HepG2 (cell line): Measurements from ENCODE around the gene BPIFA2. TPM values are rescaled to one million over a fixed set of nuclear protein-coding genes. Genes with fewer than 3 reads are reported as not detected.

Source experiments
- EED ChIP-seq: sonication (generic); formaldehyde crosslinking; IDR thresholded peaks from 2 replicates; pipeline ENCODE4 v1.5.0; 2020; ENCODE audit warnings: mild to moderate bottlenecking, missing genetic modification reagents
- GABPA ChIP-seq, 2 experiments: IDR thresholded peaks; 2 replicates each; pipeline ENCODE4 v1.6.1; 2011 to 2016; ENCODE audit warnings: low read depth in 2 of 2, low read length in 1 of 2, missing biosample characterization in 1 of 2, missing genetic modification characterization in 1 of 2
- GATA4 ChIP-seq: sonication (generic); IDR thresholded peaks from 2 replicates; pipeline ENCODE4 v1.6.1; 2016; ENCODE audit warnings: antibody characterized with exemption, low read depth, borderline replicate concordance
- GTF2F1 ChIP-seq: fragments of 150-350 bp; IDR thresholded peaks from 2 replicates; pipeline ENCODE4 v1.6.1; 2014; ENCODE audit warnings: low read length
- HNF1A ChIP-seq, 2 experiments: sonication (generic) in 1 of 2; formaldehyde crosslinking in 1 of 2; IDR thresholded peaks; 2 replicates each; pipeline versions ENCODE4 v1.4.0 to v1.6.1; 2016 to 2020; ENCODE audit warnings: borderline replicate concordance in 1 of 2, low read depth in 1 of 2, mild to moderate bottlenecking in 1 of 2, missing genetic modification reagents in 1 of 2
- KDM3A ChIP-seq: IDR thresholded peaks from 2 replicates; pipeline ENCODE4 v1.6.1; 2018; ENCODE audit warnings: low read depth, missing compliant biosample characterization
- MEF2D ChIP-seq: sonication (generic); formaldehyde crosslinking; IDR thresholded peaks from 2 replicates; pipeline ENCODE4 v1.5.1; 2020; ENCODE audit warnings: mild to moderate bottlenecking, missing genetic modification reagents
- NFIC ChIP-seq: IDR thresholded peaks from 2 replicates; pipeline ENCODE4 v1.6.1; 2012; ENCODE audit warnings: mild to moderate bottlenecking, low read length, inconsistent platforms
- TAF15 ChIP-seq: fragments of 200-400 bp; formaldehyde crosslinking; IDR thresholded peaks from one replicate; pipeline ENCODE4 v1.6.1; 2018; ENCODE audit warnings: mild to moderate bottlenecking, low read depth, low read length; ENCODE audit not compliant: poor library complexity, severe bottlenecking
- THYN1 ChIP-seq: sonication (generic); formaldehyde crosslinking; IDR thresholded peaks from 2 replicates; pipeline ENCODE4 v1.8.1; 2023; ENCODE audit warnings: low read depth, mild to moderate bottlenecking, moderate library complexity, missing genetic modification reagents, borderline replicate concordance
- ZBTB21 ChIP-seq: sonication (generic); formaldehyde crosslinking; IDR thresholded peaks from 2 replicates; pipeline ENCODE4 v1.4.0; 2020; ENCODE audit warnings: missing genetic modification reagents
- ZBTB3 ChIP-seq: sonication (generic); formaldehyde crosslinking; IDR thresholded peaks from 2 replicates; pipeline ENCODE4 v1.4.0; 2020; ENCODE audit warnings: low read depth, mild to moderate bottlenecking, moderate library complexity, missing genetic modification reagents, borderline replicate concordance
- ZBTB46 ChIP-seq: sonication (generic); formaldehyde crosslinking; IDR thresholded peaks from 2 replicates; pipeline ENCODE4 v1.4.0; 2020; ENCODE audit warnings: mild to moderate bottlenecking, missing genetic modification reagents, borderline replicate concordance
- ZFP36 ChIP-seq: fragments of 150-350 bp; IDR thresholded peaks from 2 replicates; pipeline ENCODE4 v1.6.1; 2018; ENCODE audit warnings: borderline replicate concordance, low read length, low read depth; ENCODE audit not compliant: partially characterized antibody
- ZNF253 ChIP-seq: sonication (generic); formaldehyde crosslinking; IDR thresholded peaks from 2 replicates; pipeline ENCODE4 v1.8.0; 2022; ENCODE audit warnings: mild to moderate bottlenecking, missing genetic modification reagents, borderline replicate concordance
- ZNF274 ChIP-seq: sonication (generic); formaldehyde crosslinking; IDR thresholded peaks from 2 replicates; pipeline ENCODE4 v1.5.1; 2020; ENCODE audit warnings: mild to moderate bottlenecking, missing genetic modification reagents
- ZNF329 ChIP-seq: sonication (generic); formaldehyde crosslinking; IDR thresholded peaks from 2 replicates; pipeline ENCODE4 v1.9.0; 2021; ENCODE audit warnings: low read depth, mild to moderate bottlenecking, missing genetic modification reagents
- ZNF333 ChIP-seq: sonication (generic); formaldehyde crosslinking; IDR thresholded peaks from 2 replicates; pipeline ENCODE4 v1.4.0; 2020; ENCODE audit warnings: mild to moderate bottlenecking, missing genetic modification reagents, borderline replicate concordance
- ZNF512B ChIP-seq: sonication (generic); formaldehyde crosslinking; IDR thresholded peaks from 2 replicates; pipeline ENCODE4 v1.5.1; 2020; ENCODE audit warnings: missing genetic modification reagents, mild to moderate bottlenecking, borderline replicate concordance
- ZNF709 ChIP-seq: sonication (generic); formaldehyde crosslinking; IDR thresholded peaks from 2 replicates; pipeline ENCODE4 v1.5.0; 2020; ENCODE audit warnings: mild to moderate bottlenecking, missing genetic modification reagents
- ZSCAN12 ChIP-seq: sonication (generic); formaldehyde crosslinking; IDR thresholded peaks from 2 replicates; pipeline ENCODE4 v1.9.0; 2021; ENCODE audit warnings: mild to moderate bottlenecking, missing genetic modification reagents
- polyA plus RNA-seq, 8 experiments: library from polyadenylated mRNA; depleted of rRNA in 3 of 8; stranded (reverse) in 7 of 8; unstranded in 1 of 8; fragments of >200 nt; fragmentation: Illumina TruSeq in 4 of 8; extraction: Trizol in 4 of 8; gene quantifications; 2 replicates each; pipeline versions ENCODE4 v1.2.1 to v1.2.3, GENCODE V29; 2011 to 2016; ENCODE audit warnings: low read depth in 4 of 8, missing spikeins in 1 of 8, mixed read lengths in 1 of 8; ENCODE audit not compliant: insufficient read depth in 1 of 8
- total RNA-seq, 5 experiments: library from RNA; depleted of rRNA; stranded (reverse); fragments of >200 nt; fragmentation: Illumina TruSeq; extraction: Trizol; gene quantifications; 2 replicates each; pipeline ENCODE4 v1.2.3, GENCODE V29; 2016; ENCODE audit warnings: low read depth in 1 of 5

The BPIFA2 gene
- total and polyA plus RNA-seq, 2 of the 13 experiments (the other 11 are each of a cell fraction or from before 2014, with no cell fraction given) = not detected

- TF ChIP-seq THYN1 (CRISPR knock-in tag) (no peak), ZNF512B (CRISPR knock-in tag) (peak; percentile 76; the same call in 1 of the 2 replicates), GABPA (IDR thresholded peaks at IDR 0.05; ENCODE audit: low read depth, low read length) (no peak; the same call in 1 of the 2 replicates), GABPA (CRISPR knock-in tag; IDR thresholded peaks at IDR 0.05; ENCODE audit: low read depth) (peak; percentile 65), ZNF329 (CRISPR knock-in tag) (peak; percentile 86), ZNF253 (CRISPR knock-in tag) (0 out of 2 replicates have a peak, but pooled peaks have one; percentile 59), ZSCAN12 (peak; percentile 97), GTF2F1 (no peak), ZBTB21 (CRISPR knock-in tag) (peak; percentile 82; the same call in 1 of the 2 replicates), ZNF709 (peak; percentile 91), EED (CRISPR knock-in tag) (peak; percentile 78; the same call in 1 of the 2 replicates), ZBTB46 (no peak), NFIC (no peak), ZFP36 (no peak), ZBTB3 (CRISPR knock-in tag) (peak; percentile 76; the same call in 1 of the 2 replicates), GATA4 (no peak), KDM3A (CRISPR knock-in tag) (peak; percentile 87; the same call in 1 of the 2 replicates), TAF15 (no peak), MEF2D (CRISPR knock-in tag) (peak; percentile 94), HNF1A (IDR thresholded peaks at IDR 0.05; ENCODE audit: low read depth) (no peak), HNF1A (CRISPR knock-in tag; IDR thresholded peaks at IDR 0.05; ENCODE audit: borderline replicate concordance) (no peak), ZNF333 (CRISPR knock-in tag) (peak; percentile 59; the same call in 1 of the 2 replicates), ZNF274 (CRISPR knock-in tag) (peak; percentile 92)
These were observed 41.8 kb downstream of the BPIFA2 start (continued) for GRCh38 chr20:33209789-33210188.
